ENCODE data around the gene WDR33.

DNA sequence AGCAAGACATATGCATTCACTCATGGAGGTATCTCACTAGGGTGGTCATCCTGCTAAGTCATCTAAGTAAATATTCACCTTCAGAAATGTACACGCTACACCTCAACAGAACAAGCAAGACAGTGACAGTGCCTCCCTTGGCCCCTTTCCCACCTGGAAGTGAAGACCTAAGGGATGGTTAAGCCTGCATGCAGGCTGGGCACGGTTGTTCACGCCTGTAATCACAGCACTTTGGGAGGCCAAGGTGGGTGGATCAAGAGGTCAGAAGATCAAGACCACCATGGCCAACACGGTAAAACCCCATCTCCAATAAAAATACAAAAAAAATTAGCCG lies 140.0 kb downstream of the WDR33 start:
- no peak for TF ChIP-seq ARNT (IDR thresholded peaks at IDR 0.05)
- no peak for TF ChIP-seq ZNF384 (IDR thresholded peaks at IDR 0.05)
- TF ChIP-seq FOXM1 (IDR thresholded peaks at IDR 0.05; ENCODE audit: borderline replicate concordance) = no peak
- no peak for TF ChIP-seq TARDBP (IDR thresholded peaks at IDR 0.05)
- TF ChIP-seq ELF4 (IDR thresholded peaks at IDR 0.05) = no peak
- TF ChIP-seq CTBP1 (IDR thresholded peaks at IDR 0.05; ENCODE audit: borderline replicate concordance) = no peak
- TF ChIP-seq HDGF (IDR thresholded peaks at IDR 0.05; ENCODE audit: borderline replicate concordance) = no peak
- TF ChIP-seq FOXA1 (IDR thresholded peaks at IDR 0.05) = no peak
- no peak for TF ChIP-seq SUZ12 (IDR thresholded peaks at IDR 0.05)
- no peak for TF ChIP-seq PKNOX1 (IDR thresholded peaks at IDR 0.05)
